H9 (cell line): ENCODE results near the gene ABCA4. TPM values are rescaled to one million over a fixed set of nuclear protein-coding genes. Genes with fewer than 3 reads are reported as not detected.

Source experiments
- DNase-seq: peaks from one replicate; pipeline ENCODE4 v3.0.0-alpha.2; 2017
- H2AFZ ChIP-seq: one replicate; pipeline ENCODE4 v1.6.1; 2013; ENCODE audit warnings: mild to moderate bottlenecking, low read length, control low read depth, moderate library complexity
- H2AK5ac ChIP-seq: 2 replicates; pipeline ENCODE4 v1.6.1; 2013; ENCODE audit warnings: low read length, control low read depth, mixed read lengths; ENCODE audit not compliant: insufficient read length
- H2BK120ac ChIP-seq: one replicate; pipeline ENCODE4 v1.6.1; 2013; ENCODE audit warnings: low read depth, mild to moderate bottlenecking, low read length, control low read depth, inconsistent platforms; ENCODE audit not compliant: poor library complexity, severe bottlenecking
- H2BK12ac ChIP-seq: 2 replicates; pipeline ENCODE4 v1.6.1; 2013; ENCODE audit warnings: low read length, control low read depth, mixed read lengths, low read depth; ENCODE audit not compliant: insufficient read length
- H2BK15ac ChIP-seq: 2 replicates; pipeline ENCODE4 v1.6.1; 2013; ENCODE audit warnings: low read depth, low read length, control low read depth
- H2BK20ac ChIP-seq: one replicate; pipeline ENCODE4 v1.6.1; 2013; ENCODE audit warnings: low read depth, mild to moderate bottlenecking, low read length, control low read depth, inconsistent platforms; ENCODE audit not compliant: poor library complexity, severe bottlenecking
- H2BK5ac ChIP-seq: 2 replicates; pipeline ENCODE4 v1.6.1; 2013; ENCODE audit warnings: low read length, control low read depth, mixed read lengths; ENCODE audit not compliant: insufficient read length
- H3K14ac ChIP-seq: 2 replicates; pipeline ENCODE4 v1.6.1; 2013; ENCODE audit warnings: low read length, control low read depth; ENCODE audit not compliant: insufficient read depth
- H3K18ac ChIP-seq: 2 replicates; pipeline ENCODE4 v1.6.1; 2013; ENCODE audit warnings: low read depth, mild to moderate bottlenecking, mixed read lengths, low read length, control low read depth; ENCODE audit not compliant: insufficient read length
- H3K23ac ChIP-seq: 2 replicates; pipeline ENCODE4 v1.6.1; 2013; ENCODE audit warnings: low read length, control low read depth, mixed read lengths, low read depth; ENCODE audit not compliant: insufficient read length
- H3K23me2 ChIP-seq: 2 replicates; pipeline ENCODE4 v1.6.1; 2013; ENCODE audit warnings: low read depth, mild to moderate bottlenecking, mixed read lengths, low read length, control low read depth; ENCODE audit not compliant: insufficient read length, poor library complexity, severe bottlenecking
- H3K27ac ChIP-seq: 2 replicates; pipeline ENCODE4 v1.5.1; 2013; ENCODE audit warnings: low read length, control low read depth, mixed read lengths, low read depth; ENCODE audit not compliant: insufficient read length
- H3K27me3 ChIP-seq: 2 replicates; pipeline ENCODE4 v1.6.1; 2013; ENCODE audit warnings: low read length, control low read depth, inconsistent platforms; ENCODE audit not compliant: insufficient read depth
- H3K4ac ChIP-seq: 2 replicates; pipeline ENCODE4 v1.6.1; 2013; ENCODE audit warnings: low read depth, mild to moderate bottlenecking, control low read depth, inconsistent platforms, low read length, moderate library complexity
- H3K4me1 ChIP-seq: 2 replicates; pipeline ENCODE4 v1.6.1; 2013; ENCODE audit warnings: low read length, control low read depth, inconsistent platforms; ENCODE audit not compliant: insufficient read depth
- H3K4me2 ChIP-seq: 2 replicates; pipeline ENCODE4 v1.6.1; 2013; ENCODE audit warnings: low read length, control low read depth, mixed read lengths; ENCODE audit not compliant: insufficient read length, insufficient read depth
- H3K56ac ChIP-seq: 2 replicates; pipeline ENCODE4 v1.6.1; 2013; ENCODE audit warnings: low read depth, mild to moderate bottlenecking, mixed read lengths, low read length, control low read depth; ENCODE audit not compliant: insufficient read length
- H3K79me1 ChIP-seq: 2 replicates; pipeline ENCODE4 v1.6.1; 2013; ENCODE audit warnings: low read depth, mild to moderate bottlenecking, moderate library complexity, low read length, control low read depth, inconsistent platforms; ENCODE audit not compliant: insufficient read depth, poor library complexity, severe bottlenecking
- H3K79me2 ChIP-seq: 2 replicates; pipeline ENCODE4 v1.6.1; 2013; ENCODE audit warnings: low read length, control low read depth, inconsistent platforms; ENCODE audit not compliant: insufficient read depth
- H3K9ac ChIP-seq: 2 replicates; pipeline ENCODE4 v1.6.1; 2013; ENCODE audit warnings: low read length, control low read depth, mixed read lengths; ENCODE audit not compliant: insufficient read length; ENCODE audit errors: extremely low read depth
- H3K9me3 ChIP-seq: one replicate; pipeline ENCODE4 v1.6.1; 2013; ENCODE audit warnings: low read depth, low read length, inconsistent platforms; ENCODE audit not compliant: control insufficient read depth
- H3T11ph ChIP-seq: one replicate; pipeline ENCODE4 v1.6.1; 2013; ENCODE audit warnings: mild to moderate bottlenecking, low read length, control low read depth, inconsistent platforms
- H4K20me1 ChIP-seq: one replicate; pipeline ENCODE4 v1.6.1; 2013; ENCODE audit not compliant: control insufficient read depth, insufficient read length, insufficient read depth
- H4K5ac ChIP-seq: 2 replicates; pipeline ENCODE4 v1.6.1; 2013; ENCODE audit warnings: low read depth, mild to moderate bottlenecking, mixed read lengths, low read length, control low read depth; ENCODE audit not compliant: insufficient read length
- H4K8ac ChIP-seq: replicated peaks from 2 replicates; pipeline ENCODE4 v1.6.1; 2013; ENCODE audit warnings: low read length, control low read depth, mixed read lengths, low read depth; ENCODE audit not compliant: insufficient read length
- H4K91ac ChIP-seq: 2 replicates; pipeline ENCODE4 v1.6.1; 2013; ENCODE audit warnings: low read depth, mild to moderate bottlenecking, moderate library complexity, mixed read lengths, low read length, control low read depth; ENCODE audit not compliant: insufficient read length
- H3K27ac Mint-ChIP-seq, 3 experiments: 2 replicates in 2 of 3; 3 replicates in 1 of 3; pipeline ENCODE4 v1.8.0; 2020 to 2021; ENCODE audit warnings: mixed read lengths in 3 of 3, mild to moderate bottlenecking in 1 of 3, moderate library complexity in 1 of 3
- H3K27me3 Mint-ChIP-seq: 2 replicates; pipeline ENCODE4 v1.8.0; 2021; ENCODE audit warnings: low read depth, mild to moderate bottlenecking, moderate library complexity, mixed read lengths
- H3K36me3 Mint-ChIP-seq, 3 experiments: 2 replicates in 2 of 3; 3 replicates in 1 of 3; pipeline ENCODE4 v1.8.0; 2020 to 2021; ENCODE audit warnings: low read depth in 3 of 3, mixed read lengths in 3 of 3; ENCODE audit not compliant: insufficient read depth in 1 of 3
- H3K4me1 Mint-ChIP-seq, 2 experiments: 2 replicates each; pipeline ENCODE4 v1.8.0; 2020; ENCODE audit warnings: mixed read lengths in 2 of 2
- H3K4me3 Mint-ChIP-seq, 2 experiments: 2 replicates in 1 of 2; 3 replicates in 1 of 2; pipeline ENCODE4 v1.8.0; 2020 to 2021; ENCODE audit warnings: mild to moderate bottlenecking in 2 of 2, mixed read lengths in 2 of 2, moderate library complexity in 1 of 2
- H3K9me3 Mint-ChIP-seq, 2 experiments: 2 replicates in 1 of 2; 3 replicates in 1 of 2; pipeline ENCODE4 v1.8.0; 2020; ENCODE audit warnings: mild to moderate bottlenecking in 2 of 2, mixed read lengths in 2 of 2, moderate library complexity in 1 of 2
- WGBS: extraction: QIAGEN DNeasy Blood & Tissue Kit; methylation state at CpG from one replicate; pipeline ENCODE4 v1.1.7; 2013; ENCODE audit warnings: missing lambda C conversion rate, low lambda C conversion rate, mixed read lengths; ENCODE audit not compliant: insufficient read length; ENCODE audit errors: extremely low coverage; 5-methylcytosine and 5-hydroxymethylcytosine counted together
- total RNA-seq: library from RNA; stranded (reverse); gene quantifications from 2 replicates; pipeline ENCODE4 v1.2.1, GENCODE V29; 2021
- TF ChIP-seq, protein P1 (sequence below): fragments of 200-600 bp; sonication (generic); conservative IDR thresholded peaks from 3 replicates; pipeline ENCODE4 v1.8.0; 2021; ENCODE audit warnings: antibody characterized with exemption, mild to moderate bottlenecking

ABCA4 gene
- total RNA-seq, 1 experiment from 2014 or later: not detected

DNA sequence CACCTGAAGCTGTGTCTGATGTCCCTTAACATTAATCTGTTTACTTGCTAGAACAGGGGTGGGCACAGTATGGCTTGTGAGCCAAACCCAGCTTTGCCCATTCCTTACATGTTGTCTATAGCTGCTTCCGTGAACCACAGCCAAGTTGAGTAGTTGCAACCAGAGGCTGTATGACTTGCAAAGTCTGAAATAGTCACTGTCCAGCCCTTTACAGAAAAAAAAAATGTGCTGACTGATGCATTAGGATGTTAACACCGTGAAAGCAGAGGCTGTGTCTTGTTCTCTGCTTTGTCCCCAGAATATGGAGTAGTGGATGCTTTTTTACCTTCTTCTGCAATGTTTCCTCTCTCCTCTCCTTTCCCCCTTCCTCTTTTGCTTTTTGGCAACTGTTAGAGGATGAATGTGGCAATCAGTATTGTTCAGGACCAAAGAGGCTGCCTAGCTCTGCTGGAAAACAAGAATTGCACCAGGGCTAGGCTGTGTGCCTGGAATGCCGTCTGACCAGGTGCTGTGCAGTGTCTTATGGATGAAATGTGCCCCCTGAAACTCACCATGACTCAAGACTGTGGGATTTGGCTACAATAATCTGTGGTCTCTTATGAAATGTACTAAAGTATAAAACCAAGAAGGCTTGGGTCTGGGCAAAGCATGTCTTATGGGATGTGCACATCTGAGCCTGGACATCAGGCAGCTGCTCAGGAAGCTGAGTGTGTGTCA, 132.2 kb downstream of the ABCA4 start:
- no peaks in the 10 kb centered on the region for H3K4me1 ChIP-seq
- no peak overlapping the region for H2AFZ ChIP-seq
- Mint-ChIP-seq H3K9me3 (no peaks in the 10 kb centered on the region), H3K27me3 (0 out of 2 replicates have a peak, but pooled peaks cover 2% of the 10 kb centered on the region), H3K27ac (no peak overlapping the region), H3K4me1 (no peaks in the 10 kb centered on the region; a peak in 2 of 4 replicates), H3K4me3 (no peak overlapping the region), H3K36me3 (no peaks in the 10 kb centered on the region)
- no peak overlapping the region for H4K91ac ChIP-seq
- TF ChIP-seq, protein P1, sequence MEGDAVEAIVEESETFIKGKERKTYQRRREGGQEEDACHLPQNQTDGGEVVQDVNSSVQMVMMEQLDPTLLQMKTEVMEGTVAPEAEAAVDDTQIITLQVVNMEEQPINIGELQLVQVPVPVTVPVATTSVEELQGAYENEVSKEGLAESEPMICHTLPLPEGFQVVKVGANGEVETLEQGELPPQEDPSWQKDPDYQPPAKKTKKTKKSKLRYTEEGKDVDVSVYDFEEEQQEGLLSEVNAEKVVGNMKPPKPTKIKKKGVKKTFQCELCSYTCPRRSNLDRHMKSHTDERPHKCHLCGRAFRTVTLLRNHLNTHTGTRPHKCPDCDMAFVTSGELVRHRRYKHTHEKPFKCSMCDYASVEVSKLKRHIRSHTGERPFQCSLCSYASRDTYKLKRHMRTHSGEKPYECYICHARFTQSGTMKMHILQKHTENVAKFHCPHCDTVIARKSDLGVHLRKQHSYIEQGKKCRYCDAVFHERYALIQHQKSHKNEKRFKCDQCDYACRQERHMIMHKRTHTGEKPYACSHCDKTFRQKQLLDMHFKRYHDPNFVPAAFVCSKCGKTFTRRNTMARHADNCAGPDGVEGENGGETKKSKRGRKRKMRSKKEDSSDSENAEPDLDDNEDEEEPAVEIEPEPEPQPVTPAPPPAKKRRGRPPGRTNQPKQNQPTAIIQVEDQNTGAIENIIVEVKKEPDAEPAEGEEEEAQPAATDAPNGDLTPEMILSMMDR: no peak
- no peaks in the 10 kb centered on the region for H3K23me2 ChIP-seq
- no peak overlapping the region for H3K23ac ChIP-seq
- H3K4ac ChIP-seq: no peak overlapping the region
- no peak overlapping the region for H2BK20ac ChIP-seq
- H2AK5ac ChIP-seq: no peak overlapping the region
- H2BK5ac ChIP-seq: no peak overlapping the region
- no peaks in the 10 kb centered on the region for H3K79me2 ChIP-seq
- H4K5ac ChIP-seq: no peak overlapping the region
- no peaks in the 10 kb centered on the region for H3K79me1 ChIP-seq
- no peak overlapping the region for H3K56ac ChIP-seq
- H2BK120ac ChIP-seq: no peak overlapping the region
- no peaks in the 10 kb centered on the region for H3K9me3 ChIP-seq
- WGBS: no CpG with 5 or more reads among the region's 3 CpGs
- H3T11ph ChIP-seq: no peak overlapping the region
- no peaks in the 10 kb centered on the region for H3K27me3 ChIP-seq
- H3K4me2 ChIP-seq: no peak overlapping the region
- no peak overlapping the region for H3K14ac ChIP-seq
- no peak overlapping the region for H3K9ac ChIP-seq
- no peak overlapping the region for H4K8ac ChIP-seq
- H2BK15ac ChIP-seq: no peak overlapping the region
- no peak for DNase-seq
- H3K27ac ChIP-seq: no peak overlapping the region
- H2BK12ac ChIP-seq: no peak overlapping the region
- no peak overlapping the region for H3K18ac ChIP-seq
- H4K20me1 ChIP-seq: no peaks in the 10 kb centered on the region
